ENCODE results near the gene GDF15.
A peak's percentile ranks its signal among the peaks of the same experiment; 100 is the strongest.
"Not testable (repeated sequence)": the region's sequence is repeated elsewhere in the genome, so short reads cannot be mapped to it uniquely, and the experiment has no call there.

GDF15 gene

DNA sequence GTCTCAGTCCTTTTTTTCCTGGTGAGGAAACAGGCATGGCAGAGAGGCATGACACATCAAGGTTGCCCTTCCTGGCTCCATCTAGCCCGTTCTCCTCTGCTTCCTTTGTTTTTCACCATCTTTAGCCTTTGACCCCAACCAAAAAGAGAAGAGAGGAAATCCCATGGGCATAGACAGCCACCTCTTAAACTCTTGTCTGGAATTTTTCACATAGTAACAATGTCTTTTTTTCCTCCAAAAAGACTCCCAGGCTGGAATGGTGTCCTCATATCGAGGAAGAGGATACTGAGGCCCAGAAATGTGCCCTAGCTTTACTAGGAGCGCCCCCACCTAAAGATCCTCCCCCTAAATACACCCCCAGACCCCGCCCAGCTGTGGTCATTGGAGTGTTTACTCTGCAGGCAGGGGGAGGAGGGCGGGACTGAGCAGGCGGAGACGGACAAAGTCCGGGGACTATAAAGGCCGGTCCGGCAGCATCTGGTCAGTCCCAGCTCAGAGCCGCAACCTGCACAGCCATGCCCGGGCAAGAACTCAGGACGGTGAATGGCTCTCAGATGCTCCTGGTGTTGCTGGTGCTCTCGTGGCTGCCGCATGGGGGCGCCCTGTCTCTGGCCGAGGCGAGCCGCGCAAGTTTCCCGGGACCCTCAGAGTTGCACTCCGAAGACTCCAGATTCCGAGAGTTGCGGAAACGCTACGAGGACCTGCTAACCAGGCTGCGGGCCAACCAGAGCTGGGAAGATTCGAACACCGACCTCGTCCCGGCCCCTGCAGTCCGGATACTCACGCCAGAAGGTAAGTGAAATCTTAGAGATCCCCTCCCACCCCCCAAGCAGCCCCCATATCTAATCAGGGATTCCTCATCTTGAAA, at the start of gene GDF15:
Gene GDF15, plus strand, starts transcription at position 484 of the 868 bp plus-strand sequence. Its CDS starts 32 bp downstream, at position 516.
- no peak for DNase-seq (ENCODE audit: low read depth)

DNA sequence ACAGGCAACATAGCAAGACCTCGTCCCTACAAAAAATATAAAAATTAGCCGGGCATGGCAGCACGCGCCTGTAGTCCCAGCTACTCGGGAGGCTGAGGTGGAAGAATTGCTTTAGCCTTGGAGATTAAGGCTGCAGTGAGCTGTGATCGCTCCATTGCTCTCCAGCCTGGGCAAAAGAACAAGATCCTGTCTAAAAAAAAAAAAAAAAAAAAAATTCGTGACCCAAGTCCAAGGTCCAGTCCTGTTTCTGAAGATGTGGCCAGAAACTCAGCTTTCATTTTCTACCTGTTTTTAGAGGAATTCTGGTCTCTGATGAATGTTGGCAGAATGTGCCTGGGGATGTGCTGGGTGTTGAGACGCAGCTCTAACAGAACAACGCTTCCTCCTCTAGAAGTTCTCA, 47.4 kb upstream of the GDF15 start:
- no peak for DNase-seq (ENCODE audit: low read depth)

- no peak for DNase-seq (ENCODE audit: low read depth)
Measured at GRCh38 chr19:18339723-18340122, 46.2 kb upstream of the GDF15 start.

GRCh38 chr19:18340190-18340989, 45.6 kb upstream of the GDF15 start, which contains the start of gene PGPEP1:
PGPEP1 (plus strand) TSS chr19:18340598; CDS start chr19:18340682, 84 bp downstream.
- peak; percentile 49 for DNase-seq (ENCODE audit: low read depth)

DNA sequence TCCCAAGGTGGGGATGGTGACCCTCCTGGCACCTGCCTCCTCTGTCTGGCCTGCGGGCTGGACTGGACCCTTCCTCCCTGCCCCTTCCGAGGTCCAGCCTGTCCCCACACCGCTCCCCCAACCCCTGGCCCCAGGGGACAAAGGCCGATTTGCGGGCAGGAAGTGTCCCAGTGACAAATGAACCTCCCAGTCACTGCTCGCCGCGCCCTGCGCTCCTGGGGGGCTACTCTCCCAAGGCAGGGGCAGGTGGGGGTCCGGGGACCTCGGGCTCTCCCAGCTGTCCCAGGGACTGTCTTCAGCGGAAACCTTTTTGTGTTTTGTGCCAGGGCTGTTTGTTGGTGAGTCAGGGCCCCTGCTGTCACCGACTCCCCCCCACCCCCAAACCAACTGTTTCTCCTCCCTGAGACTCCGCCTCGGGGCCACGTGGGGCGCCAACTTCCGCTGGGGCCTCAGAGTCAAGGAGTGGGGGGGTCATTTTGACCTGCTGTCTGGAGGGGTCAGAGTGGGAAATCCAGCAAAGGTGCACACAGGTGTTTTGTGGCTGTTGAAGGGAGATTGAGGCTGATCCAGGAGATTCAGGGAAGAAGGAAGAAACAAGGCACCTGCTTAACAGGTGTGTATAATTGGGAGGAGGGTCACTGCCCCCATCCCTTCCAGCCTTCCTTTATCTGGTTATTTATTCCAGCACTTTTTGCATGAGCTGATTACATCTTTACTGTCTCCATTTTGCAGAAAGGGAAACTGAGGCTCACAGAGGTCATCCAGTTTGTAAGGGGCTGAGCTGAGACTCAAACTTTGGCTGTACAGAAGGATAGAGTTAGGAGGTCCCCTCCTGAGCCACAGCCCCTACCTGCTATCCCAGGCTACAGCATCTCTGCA, 44.7 kb upstream of the GDF15 start:
- peak; percentile 56 for DNase-seq (ENCODE audit: low read depth)

DNA sequence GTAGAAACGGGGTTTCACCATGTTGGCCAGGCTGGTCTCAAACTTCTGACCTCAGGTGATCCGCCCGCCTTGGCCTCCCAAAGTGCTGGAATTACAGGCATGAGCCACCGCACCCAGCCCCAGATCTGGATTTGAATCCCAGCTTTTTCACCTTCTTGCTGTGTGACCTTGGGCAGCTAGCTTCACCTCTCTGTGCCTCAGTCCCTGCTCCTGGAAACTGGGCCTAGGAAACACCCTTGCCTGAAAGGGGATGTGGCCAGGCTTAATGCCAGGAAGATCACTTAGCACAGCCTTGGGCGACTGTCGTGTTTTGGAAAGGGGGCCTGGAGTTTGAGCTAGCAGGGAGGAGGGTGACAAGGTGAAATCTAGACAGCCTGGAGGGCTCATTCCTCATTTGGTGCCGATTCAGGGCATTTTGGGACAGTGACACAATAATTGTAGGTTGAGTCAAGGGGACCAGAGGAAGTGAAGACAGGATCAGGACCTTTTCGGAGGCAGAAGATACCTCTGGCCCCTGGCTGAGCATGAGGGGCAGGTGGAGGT, 43.8 kb upstream of the GDF15 start:
- DNase-seq (ENCODE audit: low read depth): no peak

DNA sequence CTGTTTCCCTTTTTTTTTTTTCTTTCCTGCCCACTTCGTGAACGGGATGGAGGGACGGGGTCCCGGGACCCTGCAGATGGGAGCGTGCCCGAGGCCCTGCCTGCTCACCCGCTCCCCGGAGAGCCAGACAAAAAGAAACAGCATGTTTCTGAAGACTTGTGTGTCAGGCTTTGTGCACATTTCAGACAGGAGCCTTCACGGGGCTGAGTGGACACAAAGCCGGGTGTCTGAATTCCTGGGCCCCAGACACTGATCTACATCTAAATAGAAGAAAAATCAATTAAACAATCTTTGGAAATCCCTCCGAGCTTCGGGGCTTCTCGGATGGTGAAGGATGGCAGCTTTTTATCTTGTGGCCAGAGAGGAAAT, 41.4 kb upstream of the GDF15 start:
- no peak for DNase-seq (ENCODE audit: low read depth)

GRCh38 chr19:18345296-18345695, 40.7 kb upstream of the GDF15 start:
- DNase-seq (ENCODE audit: low read depth): no peak

- no peak for DNase-seq (ENCODE audit: low read depth)
Measured at GRCh38 chr19:18346091-18346490, 39.9 kb upstream of the GDF15 start.

- DNase-seq (ENCODE audit: low read depth): no peak
Measured at GRCh38 chr19:18348171-18348570, 37.8 kb upstream of the GDF15 start.

- not testable (repeated sequence) for DNase-seq (ENCODE audit: low read depth)
Measured at GRCh38 chr19:18348818-18349339, 37.1 kb upstream of the GDF15 start.

DNA sequence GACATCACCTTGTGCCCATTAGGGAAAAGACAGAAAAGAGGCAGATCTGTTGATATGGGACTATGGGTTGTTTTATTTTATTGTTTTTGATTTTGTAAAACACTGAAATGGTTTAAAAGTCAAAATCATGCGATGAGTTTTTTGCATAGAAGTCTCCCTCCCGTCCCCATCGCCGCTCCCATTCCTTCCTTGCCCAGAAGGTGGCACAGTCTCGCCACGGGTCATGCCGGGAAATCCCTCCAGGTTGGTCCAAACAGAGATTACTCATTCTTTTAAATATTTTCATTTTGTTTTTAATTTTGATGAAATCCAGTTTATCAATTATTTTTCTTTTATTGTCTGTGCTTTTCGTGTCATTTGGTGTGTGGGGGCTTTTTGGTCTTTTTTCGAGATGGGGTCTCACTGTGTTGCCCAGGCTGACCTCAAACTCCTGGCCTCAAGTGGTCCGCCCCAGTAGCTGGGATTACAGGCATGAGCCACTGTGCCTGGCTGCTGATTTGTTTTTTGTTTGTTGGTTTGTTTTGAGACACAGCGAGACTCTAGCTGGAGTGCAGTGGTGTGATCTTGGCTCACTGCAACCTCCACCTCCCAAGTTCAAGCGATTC, 36.3 kb upstream of the GDF15 start:
- no peak for DNase-seq (ENCODE audit: low read depth)

DNA sequence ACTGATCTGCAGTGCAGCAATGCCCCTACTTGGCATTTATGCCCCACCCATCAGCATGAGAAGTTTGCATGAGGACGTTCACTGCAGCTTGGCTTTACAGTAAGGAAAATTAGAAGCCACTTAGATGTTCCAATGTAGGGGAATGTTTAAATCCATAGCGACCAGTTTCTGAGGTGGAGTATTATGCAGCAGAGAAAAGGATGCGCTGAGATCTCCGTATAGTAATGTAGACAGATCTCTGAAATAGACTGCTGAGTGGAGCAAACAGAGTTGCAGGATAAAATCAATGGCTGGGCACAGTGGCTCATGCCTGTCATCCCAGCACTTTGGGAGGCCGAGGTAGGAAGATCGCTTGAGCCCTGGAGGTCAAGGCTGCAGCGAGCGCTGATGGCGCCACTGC, 35.5 kb upstream of the GDF15 start:
- no peak for DNase-seq (ENCODE audit: low read depth)

DNA sequence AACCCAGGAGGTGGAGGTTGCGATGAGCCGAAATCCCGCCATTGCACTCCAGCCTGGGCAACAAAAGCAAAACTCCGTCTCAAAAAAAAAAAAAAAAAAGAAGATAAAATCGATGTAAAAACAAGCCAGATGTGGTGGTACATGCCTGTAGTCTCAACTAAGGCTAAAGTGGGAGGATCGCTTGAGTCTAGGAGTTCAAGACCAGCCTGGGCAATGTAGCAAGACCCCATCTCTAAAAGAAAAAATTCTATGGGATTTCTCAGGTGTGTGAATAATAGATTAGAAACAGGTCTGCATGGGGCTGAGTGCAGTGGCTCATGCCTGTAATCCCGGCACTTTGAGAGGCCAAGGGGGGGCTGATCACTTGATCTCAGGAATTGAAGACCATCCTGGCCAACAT, 34.4 kb upstream of the GDF15 start:
- no peak for DNase-seq (ENCODE audit: low read depth)

GRCh38 chr19:18353378-18354005, 32.5 kb upstream of the GDF15 start:
- no peak for DNase-seq (ENCODE audit: low read depth)

GRCh38 chr19:18354743-18355142, 31.2 kb upstream of the GDF15 start:
- not testable (repeated sequence) for DNase-seq (ENCODE audit: low read depth)

DNA sequence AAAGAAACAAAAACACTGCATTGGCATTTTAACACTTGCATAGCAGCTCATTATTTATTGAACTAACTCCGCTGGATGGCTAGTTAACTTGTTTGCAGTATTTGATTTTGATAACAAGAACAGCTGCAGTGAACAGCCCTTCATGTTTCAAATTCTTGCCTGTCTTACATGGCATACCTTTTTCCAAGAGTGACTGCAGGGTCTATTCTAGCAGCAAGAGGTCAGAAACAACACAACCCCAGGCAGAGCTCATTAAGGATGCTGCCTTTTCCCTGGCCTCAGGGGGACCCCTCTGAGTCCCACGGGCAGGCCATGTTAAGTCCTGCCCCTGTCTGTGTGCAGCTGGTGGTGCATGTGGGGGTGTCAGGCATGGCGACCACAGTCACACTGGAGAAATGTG, 28.9 kb upstream of the GDF15 start:
- DNase-seq (ENCODE audit: low read depth): no peak

- no peak for DNase-seq (ENCODE audit: low read depth)
Measured at GRCh38 chr19:18361646-18362045, 24.3 kb upstream of the GDF15 start.

DNA sequence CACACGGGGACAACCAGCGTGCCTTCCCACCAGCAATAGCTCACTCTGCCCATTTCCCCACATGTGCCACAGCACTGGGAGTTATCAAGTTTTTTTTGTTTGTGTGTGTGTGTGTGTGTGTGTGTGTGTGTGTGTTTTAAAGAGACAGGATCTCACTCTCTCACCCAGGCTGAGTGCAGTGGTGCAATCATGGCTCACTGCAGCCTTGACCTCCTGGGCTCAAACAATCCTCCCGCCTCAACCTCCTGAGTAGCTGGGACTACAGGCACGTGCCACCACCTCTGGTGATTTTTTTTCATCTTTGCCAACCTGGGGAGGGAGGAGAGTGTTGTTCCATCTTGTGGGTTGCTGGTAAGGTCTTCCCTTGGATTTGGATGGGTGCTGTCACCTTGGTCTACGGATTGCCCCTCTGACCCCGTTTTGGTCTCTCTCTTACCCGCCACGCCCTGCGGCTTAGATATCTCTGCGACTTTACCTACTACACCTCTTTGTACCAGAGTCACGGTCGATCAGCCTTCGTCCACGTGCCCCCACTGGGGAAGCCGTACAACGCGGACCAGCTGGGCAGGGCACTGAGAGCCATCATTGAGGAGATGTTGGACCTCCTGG, 22.9 kb upstream of the GDF15 start:
- DNase-seq (ENCODE audit: low read depth): no peak

GRCh38 chr19:18363787-18364186, 22.2 kb upstream of the GDF15 start:
- no peak for DNase-seq (ENCODE audit: low read depth)
